ENCODE measurements around the gene MXI1.

Gene MXI1

GRCh38 chr10:110212119-110213006 lies 5.0 kb downstream of the MXI1 start:
- in situ Hi-C loops (cut with HindIII; ENCODE audit: low sequenced_read_pairs): no loop called here

GRCh38 chr10:110214371-110214826 lies 7.0 kb downstream of the MXI1 start:
- in situ Hi-C loops (cut with HindIII; ENCODE audit: low sequenced_read_pairs): no loop called here

DNA sequence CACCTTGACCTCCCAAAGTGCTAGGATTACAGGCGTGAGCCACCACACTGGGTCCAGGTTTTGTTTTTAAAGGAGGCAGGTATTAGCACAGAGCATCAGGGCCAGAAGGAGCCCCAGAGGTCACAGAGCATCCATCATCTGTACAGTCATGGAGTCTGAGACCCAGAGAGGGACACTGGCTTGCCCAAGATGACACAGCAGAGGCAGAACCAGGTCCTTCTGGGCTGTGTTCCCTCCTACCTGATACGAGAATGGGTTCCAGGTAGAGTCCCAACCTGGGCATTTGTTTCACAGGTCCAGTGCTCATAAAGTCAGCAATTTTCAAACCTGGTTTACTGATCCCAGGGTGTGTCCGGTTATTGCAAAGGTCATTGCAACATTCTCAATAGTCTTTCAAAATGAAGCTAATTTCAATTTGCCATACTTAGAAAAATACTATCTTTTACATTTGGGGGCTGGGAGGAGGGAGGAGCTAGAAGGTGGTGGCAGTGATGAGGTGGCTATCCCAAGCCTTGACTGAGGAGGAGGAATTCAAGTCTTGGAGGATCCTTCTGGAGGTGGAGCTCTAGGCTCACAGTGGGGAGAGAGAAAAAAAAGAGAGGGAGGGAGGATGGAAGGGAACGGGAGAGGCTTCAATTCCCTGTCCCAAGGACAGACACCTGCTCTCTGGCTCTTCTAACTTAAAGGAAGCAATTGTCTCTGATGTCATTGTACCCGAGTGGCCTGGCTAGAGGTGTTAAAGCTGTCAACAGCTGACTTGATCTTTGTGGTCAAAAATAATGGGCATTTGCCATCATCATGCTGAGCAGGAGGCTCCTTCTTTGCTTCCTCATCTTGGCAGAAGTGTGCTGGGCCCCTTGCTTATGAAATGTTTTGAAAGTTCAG lies 8.1 kb downstream of the MXI1 start:
- in situ Hi-C loops (cut with HindIII; ENCODE audit: low sequenced_read_pairs): no loop called here

GRCh38 chr10:110216240-110216639 lies 8.8 kb downstream of the MXI1 start:
- in situ Hi-C loops (cut with HindIII; ENCODE audit: low sequenced_read_pairs): no loop called here

DNA sequence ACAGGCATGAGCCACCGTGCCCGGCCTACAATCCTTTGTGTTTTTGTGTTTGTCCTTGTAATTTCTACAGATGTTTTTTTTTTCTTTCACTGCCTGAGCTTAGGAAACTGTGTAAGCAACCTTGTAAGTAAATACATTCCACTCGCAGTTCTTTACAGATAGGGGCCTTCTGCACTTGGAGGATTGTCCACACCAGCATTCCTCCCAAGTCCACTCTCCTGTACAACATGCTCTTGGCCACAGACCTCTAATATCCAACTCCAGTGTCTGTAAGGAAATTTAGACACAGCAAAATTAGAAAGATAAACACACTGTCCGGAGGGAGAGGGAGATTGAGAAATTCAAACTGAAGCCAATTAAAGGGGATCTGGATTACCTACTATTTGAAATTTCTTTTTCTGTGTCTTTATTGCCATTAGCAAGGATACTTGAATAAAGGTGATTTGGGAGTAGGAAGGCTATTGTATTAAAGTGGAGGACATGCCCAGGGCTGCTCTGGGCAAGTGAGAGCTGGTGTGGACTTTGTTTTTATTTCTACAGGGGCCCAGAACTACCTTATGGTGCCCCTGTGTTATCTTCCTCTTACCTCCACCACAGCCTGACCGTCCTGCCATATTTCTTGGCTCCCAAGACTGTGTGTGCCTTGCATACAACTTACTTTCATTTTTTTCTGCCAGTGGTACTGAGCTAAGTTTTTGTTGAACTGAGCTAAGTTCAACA lies 9.7 kb downstream of the MXI1 start:
- in situ Hi-C loops (cut with HindIII; ENCODE audit: low sequenced_read_pairs): no loop called here

DNA sequence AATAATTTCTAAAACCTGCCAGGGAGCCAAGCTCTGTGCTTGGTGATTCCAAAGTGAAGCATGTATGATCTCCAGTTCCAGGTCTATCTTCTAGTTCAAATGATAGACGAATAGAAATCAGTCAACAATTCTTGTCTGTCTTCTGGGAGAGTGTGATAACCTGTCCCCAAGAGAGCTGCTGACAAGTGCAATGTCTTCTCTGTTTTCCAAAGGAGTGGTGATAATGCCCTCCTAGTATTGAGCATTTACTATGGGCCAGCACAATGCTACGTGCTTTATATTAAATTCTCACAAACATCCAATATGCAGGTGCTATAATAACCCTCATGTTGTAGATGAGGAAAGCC lies 10.2 kb downstream of the MXI1 start:
- in situ Hi-C loops (cut with HindIII; ENCODE audit: low sequenced_read_pairs): no loop called here

- in situ Hi-C loops (cut with HindIII; ENCODE audit: low sequenced_read_pairs): no loop called here
These were observed 11.2 kb downstream of the MXI1 start for GRCh38 chr10:110218632-110219031.

DNA sequence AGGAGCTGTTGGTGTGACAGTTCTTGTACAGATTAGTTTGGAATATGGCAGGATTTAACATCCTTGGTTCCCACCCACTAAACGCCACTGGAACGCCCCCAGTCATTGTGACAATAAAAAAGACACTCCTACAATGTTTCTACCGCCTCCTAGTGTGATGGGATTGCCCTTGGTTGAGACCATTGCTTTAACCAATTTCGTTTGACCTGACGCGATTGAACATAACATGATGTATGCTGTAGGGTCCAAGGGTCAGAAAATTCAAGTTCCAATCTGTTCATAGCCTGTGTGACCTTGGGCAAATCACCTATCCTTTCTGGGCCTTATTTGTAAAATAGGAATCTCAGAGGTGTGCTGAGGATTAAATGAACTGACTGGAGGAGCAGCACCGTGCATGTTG lies 12.5 kb downstream of the MXI1 start:
- in situ Hi-C loops (cut with HindIII; ENCODE audit: low sequenced_read_pairs): loop anchor here (10.0 kb wide), 1 partner anchor 345 kb away; the partner anchor contains the start of gene SMC3

DNA sequence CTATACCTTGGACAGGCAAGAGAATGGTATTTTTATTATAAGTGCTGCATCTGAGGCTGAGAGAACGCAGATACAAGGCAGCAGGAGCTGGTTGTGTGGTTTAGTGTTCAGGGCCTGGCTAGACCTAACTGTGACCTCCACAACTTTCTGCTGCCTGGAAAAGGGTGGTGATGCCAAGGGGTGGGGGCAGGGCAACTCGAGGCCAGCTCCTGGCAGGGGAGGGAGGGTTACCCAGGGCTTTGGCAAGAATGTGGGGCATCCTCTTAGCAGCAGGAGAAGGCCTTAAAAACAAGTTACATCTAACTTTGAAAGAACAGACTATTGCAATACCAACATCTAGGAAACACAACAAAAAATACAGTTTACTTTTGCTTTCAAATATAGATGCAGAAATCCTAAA lies 13.0 kb downstream of the MXI1 start:
- in situ Hi-C loops (cut with HindIII; ENCODE audit: low sequenced_read_pairs): loop anchor here (10.0 kb wide), 1 partner anchor 344 kb away; the partner anchor contains the start of gene SMC3

- in situ Hi-C loops (cut with HindIII; ENCODE audit: low sequenced_read_pairs): loop anchor here (10.0 kb wide), 1 partner anchor 344 kb away; the partner anchor contains the start of gene SMC3
These were observed 13.8 kb downstream of the MXI1 start for GRCh38 chr10:110221044-110221720.

- in situ Hi-C loops (cut with HindIII; ENCODE audit: low sequenced_read_pairs): loop anchor here (10.0 kb wide), 1 partner anchor 343 kb away; the partner anchor contains the start of gene SMC3
These were observed 14.4 kb downstream of the MXI1 start for GRCh38 chr10:110221721-110222261.

GRCh38 chr10:110222641-110223297 lies 15.4 kb downstream of the MXI1 start:
- in situ Hi-C loops (cut with HindIII; ENCODE audit: low sequenced_read_pairs): loop anchor here (10.0 kb wide), 1 partner anchor 342 kb away; the partner anchor contains the start of gene SMC3

DNA sequence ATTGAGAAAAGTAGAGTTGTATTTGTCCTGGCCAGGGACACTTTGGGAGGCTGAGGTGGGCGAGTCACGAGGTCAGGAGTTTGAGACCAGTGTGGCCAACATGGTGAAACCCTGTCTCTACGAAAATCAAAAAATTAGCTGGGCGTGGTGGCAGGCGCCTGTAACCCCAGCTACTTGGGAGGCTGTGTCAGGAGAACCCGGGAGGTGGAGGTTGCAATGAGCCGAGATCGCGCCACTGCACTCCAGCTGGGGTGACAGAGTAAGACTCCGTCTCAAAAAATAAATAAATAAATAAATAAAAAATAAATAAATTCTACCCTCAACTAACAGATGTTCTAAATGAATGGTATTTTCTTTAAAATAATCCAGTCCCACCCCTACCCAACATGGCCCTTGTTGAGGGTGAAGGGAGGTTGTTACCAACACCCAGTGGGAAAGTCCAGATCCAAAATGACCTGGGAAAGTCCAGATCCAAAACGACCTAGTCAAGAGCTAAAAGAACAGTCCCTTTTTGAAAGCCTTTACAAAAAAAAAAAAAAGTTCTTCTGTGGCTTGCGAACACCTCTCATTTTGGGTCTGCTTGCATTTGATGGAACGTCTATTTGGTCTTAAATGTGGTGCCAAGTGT lies 16.0 kb downstream of the MXI1 start:
- in situ Hi-C loops (cut with HindIII; ENCODE audit: low sequenced_read_pairs): loop anchor here (10.0 kb wide), 1 partner anchor 341 kb away; the partner anchor contains the start of gene SMC3

GRCh38 chr10:110224992-110225391 lies 17.6 kb downstream of the MXI1 start:
- in situ Hi-C loops (cut with HindIII; ENCODE audit: low sequenced_read_pairs): loop anchor here (10.0 kb wide), 1 partner anchor 340 kb away; the partner anchor contains the start of gene SMC3

DNA sequence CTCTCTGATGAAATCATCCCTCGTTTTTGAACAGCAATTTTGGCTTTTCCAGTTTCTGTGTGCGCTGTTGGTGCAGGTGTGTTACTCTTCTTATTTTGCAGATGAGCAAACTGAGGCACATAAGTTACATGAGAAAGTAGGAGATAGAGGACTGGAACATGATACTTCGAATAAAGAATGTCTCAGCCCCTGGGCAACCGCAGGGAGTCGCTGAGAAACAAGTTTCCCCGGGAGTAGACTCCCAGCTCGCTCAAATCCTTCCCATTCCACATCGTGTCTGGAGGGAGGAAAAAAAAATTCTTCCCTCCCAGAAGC lies 18.0 kb downstream of the MXI1 start:
- in situ Hi-C loops (cut with HindIII; ENCODE audit: low sequenced_read_pairs): loop anchor here (10.0 kb wide), 1 partner anchor 339 kb away; the partner anchor contains the start of gene SMC3

GRCh38 chr10:110225756-110226542 lies 18.5 kb downstream of the MXI1 start:
- in situ Hi-C loops (cut with HindIII; ENCODE audit: low sequenced_read_pairs): loop anchor here (10.0 kb wide), 1 partner anchor 339 kb away; the partner anchor contains the start of gene SMC3

- in situ Hi-C loops (cut with HindIII; ENCODE audit: low sequenced_read_pairs): loop anchor here (10.0 kb wide), 1 partner anchor 338 kb away; the partner anchor contains the start of gene SMC3
These were observed 19.1 kb downstream of the MXI1 start for GRCh38 chr10:110226543-110226925.

All from endothelial cell of hepatic sinusoid (primary cell).